H1 (cell line): Measurements from ENCODE around the gene DHRS4L2. TPM values are rescaled to one million over a fixed set of nuclear protein-coding genes. Genes with fewer than 3 reads are reported as not detected.

Experiments
- CTCF ChIA-PET: fragments of 300-600 bp; sonication (Branson Sonifier 250); formaldehyde crosslinking; loops from one replicate; lab custom pipeline; 2021; ENCODE audit not compliant: partially characterized antibody; lab: Charles Lee
- POLR2A ChIA-PET: fragments of 300-600 bp; sonication (Branson Sonifier 250); formaldehyde crosslinking; loops from one replicate; lab custom pipeline; 2021; ENCODE audit warnings: inconsistent platforms; ENCODE audit not compliant: partially characterized antibody; lab: Charles Lee
- DNase-seq, 2 experiments: peaks; one replicate each; pipeline versions ENCODE4 v3.0.0 to v3.0.0-alpha.2; 2010 to 2022; ENCODE audit warnings: low spot score in 2 of 2, low read depth in 1 of 2, mixed read lengths in 1 of 2
- FAIRE-seq: peaks from 2 replicates; lab custom pipeline; 2011; peaks lifted over from hg19 to GRCh38; lab: Jason Lieb, UNC
- H2AFZ ChIP-seq: 2 replicates; pipeline ENCODE4 v1.8.1; 2012; ENCODE audit warnings: low read length, inconsistent platforms
- H2AK5ac ChIP-seq: 2 replicates; pipeline ENCODE4 v1.6.1; 2013; ENCODE audit warnings: low read depth, low read length
- H2BK120ac ChIP-seq: replicated peaks from 2 replicates; pipeline ENCODE3; 2013; ENCODE audit warnings: low read depth, low read length, inconsistent platforms
- H2BK12ac ChIP-seq: 2 replicates; pipeline ENCODE4 v1.6.1; 2013; ENCODE audit warnings: low read depth, low read length
- H2BK15ac ChIP-seq: 2 replicates; pipeline ENCODE4 v1.6.1; 2013; ENCODE audit warnings: low read length
- H2BK20ac ChIP-seq: 2 replicates; pipeline ENCODE4 v1.6.1; 2013; ENCODE audit warnings: low read length
- H2BK5ac ChIP-seq: 2 replicates; pipeline ENCODE4 v1.6.1; 2013; ENCODE audit warnings: low read depth, low read length
- H3K14ac ChIP-seq: 2 replicates; pipeline ENCODE4 v1.6.1; 2013; ENCODE audit warnings: inconsistent platforms; ENCODE audit not compliant: insufficient read length
- H3K18ac ChIP-seq: 2 replicates; pipeline ENCODE4 v1.6.1; 2013; ENCODE audit warnings: low read length; ENCODE audit errors: extremely low read depth
- H3K23ac ChIP-seq: 2 replicates; pipeline ENCODE4 v1.6.1; 2013; ENCODE audit warnings: inconsistent platforms; ENCODE audit not compliant: insufficient read length
- H3K23me2 ChIP-seq: 2 replicates; pipeline ENCODE4 v1.6.1; 2013; ENCODE audit warnings: low read depth, low read length
- H3K27ac ChIP-seq: 2 replicates; pipeline ENCODE4 v1.6.1; 2011; ENCODE audit warnings: low read depth, low read length, inconsistent platforms
- H3K27me3 ChIP-seq, 4 experiments: replicated peaks in 1 of 4; 1 replicate in 1 of 4; 2 replicates in 3 of 4; pipeline versions ENCODE4 v1.6.1 to v1.8.1; 2011 to 2013; ENCODE audit warnings: low read length in 3 of 4, mild to moderate bottlenecking in 3 of 4, inconsistent platforms in 2 of 4, mixed read lengths in 2 of 4, moderate library complexity in 1 of 4; ENCODE audit not compliant: control insufficient read depth in 3 of 4, insufficient read depth in 3 of 4; ENCODE audit errors: extremely low read depth in 1 of 4
- H3K36me3 ChIP-seq, 4 experiments: 2 replicates each; pipeline versions ENCODE4 v1.6.1 to v1.8.1; 2011 to 2013; ENCODE audit warnings: mild to moderate bottlenecking in 4 of 4, low read length in 3 of 4, moderate library complexity in 2 of 4, control low read depth in 1 of 4, inconsistent platforms in 1 of 4; ENCODE audit not compliant: insufficient read depth in 4 of 4, control insufficient read depth in 2 of 4
- H3K4ac ChIP-seq: replicated peaks from 2 replicates; pipeline ENCODE3; 2013; ENCODE audit warnings: low read length, low read depth, mixed read lengths, inconsistent platforms; ENCODE audit not compliant: insufficient read length
- H3K4me1 ChIP-seq, 4 experiments: replicated peaks in 1 of 4; 1 replicate in 1 of 4; 2 replicates in 3 of 4; pipeline versions ENCODE4 v1.6.1 to v1.8.1; 2011 to 2013; ENCODE audit warnings: low read length in 3 of 4, inconsistent platforms in 2 of 4, mixed read lengths in 1 of 4; ENCODE audit not compliant: insufficient read depth in 4 of 4, control insufficient read depth in 3 of 4
- H3K4me2 ChIP-seq, 2 experiments: 2 replicates each; pipeline versions ENCODE4 v1.6.1 to v1.8.1; 2011 to 2013; ENCODE audit warnings: low read depth in 2 of 2, low read length in 2 of 2, control low read depth in 1 of 2, inconsistent platforms in 1 of 2, mild to moderate bottlenecking in 1 of 2; ENCODE audit not compliant: insufficient read depth in 1 of 2
- H3K4me3 ChIP-seq, 4 experiments: fragments of 200-600, 300-600 bp in 1 of 4; sonication (generic), shearing (Covaris generic), sonication (Bioruptor Twin) in 1 of 4; 2 replicates each; pipeline versions ENCODE4 v1.5.1 to v1.8.1; 2011 to 2016; ENCODE audit warnings: low read length in 4 of 4, low read depth in 3 of 4, control low read depth in 2 of 4, inconsistent platforms in 2 of 4, mild to moderate bottlenecking in 2 of 4, mixed read lengths in 1 of 4, moderate library complexity in 1 of 4; ENCODE audit not compliant: insufficient read depth in 2 of 4; ENCODE audit errors: extremely low read depth in 1 of 4
- H3K56ac ChIP-seq: replicated peaks from 2 replicates; pipeline ENCODE3; 2013; ENCODE audit warnings: low read depth, mild to moderate bottlenecking, mixed read lengths, low read length, inconsistent platforms; ENCODE audit not compliant: insufficient read length
- H3K79me1 ChIP-seq: 2 replicates; pipeline ENCODE4 v1.6.1; 2013; ENCODE audit warnings: low read depth, low read length, control low read depth
- H3K79me2 ChIP-seq, 2 experiments: 2 replicates each; pipeline versions ENCODE4 v1.6.1 to v1.8.1; 2012 to 2013; ENCODE audit warnings: low read length in 2 of 2, mild to moderate bottlenecking in 2 of 2, inconsistent platforms in 1 of 2; ENCODE audit not compliant: insufficient read depth in 2 of 2, control insufficient read depth in 1 of 2
- H3K9ac ChIP-seq, 4 experiments: replicated peaks in 1 of 4; 1 replicate in 1 of 4; 2 replicates in 3 of 4; pipeline versions ENCODE4 v1.6.1 to v1.8.1; 2011 to 2013; ENCODE audit warnings: low read depth in 3 of 4, low read length in 3 of 4, control low read depth in 2 of 4, mild to moderate bottlenecking in 2 of 4, moderate library complexity in 2 of 4, inconsistent platforms in 1 of 4; ENCODE audit errors: extremely low read depth in 1 of 4
- H3K9me3 ChIP-seq, 2 experiments: 2 replicates each; pipeline versions ENCODE4 v1.6.1 to v1.8.1; 2012 to 2013; ENCODE audit warnings: mild to moderate bottlenecking in 2 of 2, moderate library complexity in 2 of 2, control low read depth in 1 of 2, inconsistent platforms in 1 of 2, low read depth in 1 of 2, low read length in 1 of 2, mixed read lengths in 1 of 2; ENCODE audit not compliant: insufficient read depth in 2 of 2
- H4K20me1 ChIP-seq, 2 experiments: replicated peaks in 1 of 2; 2 replicates each; pipeline versions ENCODE3 to v1.8.1; 2011 to 2013; ENCODE audit warnings: inconsistent platforms in 2 of 2, low read length in 2 of 2, mild to moderate bottlenecking in 1 of 2; ENCODE audit not compliant: insufficient read depth in 2 of 2, control insufficient read depth in 1 of 2
- H4K5ac ChIP-seq: 2 replicates; pipeline ENCODE4 v1.6.1; 2013; ENCODE audit warnings: low read length, low read depth, mixed read lengths, inconsistent platforms; ENCODE audit not compliant: insufficient read length
- H4K8ac ChIP-seq: 2 replicates; pipeline ENCODE4 v1.8.0; 2013; ENCODE audit warnings: mild to moderate bottlenecking, moderate library complexity, low read length, inconsistent platforms; ENCODE audit not compliant: insufficient read depth; ENCODE audit errors: extremely low read depth
- H4K91ac ChIP-seq: replicated peaks from 2 replicates; pipeline ENCODE3; 2013; ENCODE audit warnings: low read length, mixed read lengths, inconsistent platforms; ENCODE audit not compliant: insufficient read length
- BCL11A ChIP-seq, 2 experiments: IDR thresholded peaks; one replicate each; pipeline ENCODE4 v1.6.1; 2011; ENCODE audit warnings: low read depth in 2 of 2, low read length in 2 of 2, mild to moderate bottlenecking in 2 of 2
- NRF1 ChIP-seq: IDR thresholded peaks from 2 replicates; pipeline ENCODE4 v1.6.1; 2011; ENCODE audit warnings: mild to moderate bottlenecking, low read depth, low read length, improper control_type of control experiment
- polyA plus RNA-seq, 7 experiments: library from polyadenylated mRNA; depleted of rRNA in 3 of 7; stranded (reverse) in 5 of 7; unstranded in 2 of 7; fragments of >200 nt in 5 of 7; fragments of 200-250 nt in 2 of 7; gene quantifications; 1 replicate in 5 of 7; 2 replicates in 1 of 7; 4 replicates in 1 of 7; pipeline versions ENCODE4 v1.2.1 to v1.2.3, GENCODE V29; 2011 to 2013; ENCODE audit warnings: missing spikeins in 2 of 7, mixed read lengths in 2 of 7
- total RNA-seq: library from RNA; stranded (reverse); fragmentation: NEBNext Ultra II Directional; extraction: Animal tissue kit (Norgen Biotek cat#: 25700); gene quantifications from 2 replicates; pipeline ENCODE4 v1.2.1, GENCODE V29; 2021

Gene DHRS4L2
- total and polyA plus RNA-seq, 2 of the 8 experiments (the other 6 are each of a cell fraction or from before 2014, with no cell fraction given), result 12.3 to 15.4 TPM

- H2BK20ac ChIP-seq, result no peak overlapping the region
- H4K20me1 ChIP-seq, result no peaks in the 10 kb centered on the region
- H3K27ac ChIP-seq, result no peak overlapping the region
- no peak overlapping the region for H3K23ac ChIP-seq
- no peaks in the 10 kb centered on the region for H3K9me3 ChIP-seq
- no peak overlapping the region for H3K4me3 ChIP-seq
- no peak overlapping the region for H4K91ac ChIP-seq
- no peak overlapping the region for H3K4ac ChIP-seq
- POLR2A ChIA-PET, result no interaction called here
- no peaks in the 10 kb centered on the region for H3K27me3 ChIP-seq
- no peak overlapping the region for H3K4me2 ChIP-seq
- FAIRE-seq (no peak), DNase-seq (no peak)
- no peak overlapping the region for H2BK120ac ChIP-seq
- H2AK5ac ChIP-seq, result no peak overlapping the region
- no peak overlapping the region for H2BK15ac ChIP-seq
- H3K36me3 ChIP-seq, result no peaks in the 10 kb centered on the region
- H3K23me2 ChIP-seq, result peaks cover 1% of the 10 kb centered on the region; the same call in 1 of the 2 replicates
- H3K4me1 ChIP-seq, result no peaks in the 10 kb centered on the region; a peak in 1 of 7 replicates
- no peak overlapping the region for H3K56ac ChIP-seq
- H4K8ac ChIP-seq, result no peak overlapping the region
- TF ChIP-seq NRF1 (no peak), BCL11A (IDR thresholded peaks at IDR 0.05; ENCODE audit: low read depth in 2 of 2, low read length in 2 of 2) (no peak)
- H3K79me1 ChIP-seq, result no peaks in the 10 kb centered on the region
- H2AFZ ChIP-seq, result no peak overlapping the region
- no peak overlapping the region for H2BK12ac ChIP-seq
- no peak overlapping the region for H3K18ac ChIP-seq
- H3K79me2 ChIP-seq, result no peaks in the 10 kb centered on the region
- CTCF ChIA-PET, result interaction anchor here (1.0 to 1.3 kb wide), 6 partner anchors 10 to 353 kb away, joined by 3 to 9 read pairs (median 3); no protein-coding TSS in a partner anchor
- H4K5ac ChIP-seq, result no peak overlapping the region
- H3K9ac ChIP-seq, result no peak overlapping the region
- H2BK5ac ChIP-seq, result no peak overlapping the region
- H3K14ac ChIP-seq, result no peak overlapping the region
Measured at GRCh38 chr14:23941669-23942068, 47.1 kb upstream of the DHRS4L2 start.
